Central memory CD4-positive, alpha-beta T cell (primary cell): ENCODE data around the gene CDCA5.
"Not testable (repeated sequence)": the region's sequence is repeated elsewhere in the genome, so short reads cannot be mapped to it uniquely, and the experiment has no call there.

ENCODE experiments used
- DNase-seq: peaks from one replicate; pipeline ENCODE4 v3.0.0; 2022

The CDCA5 gene

GRCh38 chr11:65118891-65119669, 35.2 kb upstream of the CDCA5 start:
- DNase-seq: not testable (repeated sequence)

DNA sequence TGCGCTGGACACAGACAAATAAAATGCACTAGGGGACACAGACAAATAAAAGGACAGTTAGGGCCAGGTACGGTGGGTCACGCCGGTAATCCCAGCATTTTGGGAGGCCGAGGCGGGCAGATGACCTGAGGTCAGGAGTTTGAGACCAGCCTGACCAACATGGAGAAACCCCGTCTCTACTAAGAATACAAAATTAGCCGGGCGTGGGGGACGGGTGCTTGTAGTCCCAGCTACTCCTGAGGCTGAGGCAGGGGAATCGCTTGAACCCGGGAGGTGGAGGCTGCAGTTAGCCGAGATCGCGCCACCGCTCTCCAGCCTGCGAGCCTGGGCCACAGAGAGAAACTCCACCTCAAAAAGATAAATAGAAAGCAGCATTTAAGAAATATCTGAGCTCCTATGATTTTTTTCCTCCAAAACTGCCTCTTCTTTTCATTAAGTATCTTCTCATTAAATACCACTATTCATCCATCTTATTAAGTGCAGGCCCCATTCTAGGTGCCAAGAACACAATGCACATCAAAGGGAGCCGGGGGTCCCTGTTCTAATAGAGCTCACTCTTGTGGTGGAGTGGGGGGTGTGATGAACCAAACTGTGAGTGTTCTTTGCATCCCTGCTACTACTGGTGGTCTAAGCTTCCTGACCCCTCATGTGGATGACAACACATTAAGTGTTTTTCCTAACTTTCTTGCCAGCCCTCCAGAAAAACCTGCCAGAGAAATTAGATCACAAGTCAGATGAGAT, 34.4 kb upstream of the CDCA5 start:
- DNase-seq: no peak

- peak; percentile 100 for DNase-seq
These were observed 33.6 kb upstream of the CDCA5 start, which contains the start of gene ZNHIT2 for GRCh38 chr11:65117206-65118096. TSS of gene ZNHIT2 (minus strand) at chr11:65117701. CDS start at chr11:65117653, 48 bp downstream.

DNA sequence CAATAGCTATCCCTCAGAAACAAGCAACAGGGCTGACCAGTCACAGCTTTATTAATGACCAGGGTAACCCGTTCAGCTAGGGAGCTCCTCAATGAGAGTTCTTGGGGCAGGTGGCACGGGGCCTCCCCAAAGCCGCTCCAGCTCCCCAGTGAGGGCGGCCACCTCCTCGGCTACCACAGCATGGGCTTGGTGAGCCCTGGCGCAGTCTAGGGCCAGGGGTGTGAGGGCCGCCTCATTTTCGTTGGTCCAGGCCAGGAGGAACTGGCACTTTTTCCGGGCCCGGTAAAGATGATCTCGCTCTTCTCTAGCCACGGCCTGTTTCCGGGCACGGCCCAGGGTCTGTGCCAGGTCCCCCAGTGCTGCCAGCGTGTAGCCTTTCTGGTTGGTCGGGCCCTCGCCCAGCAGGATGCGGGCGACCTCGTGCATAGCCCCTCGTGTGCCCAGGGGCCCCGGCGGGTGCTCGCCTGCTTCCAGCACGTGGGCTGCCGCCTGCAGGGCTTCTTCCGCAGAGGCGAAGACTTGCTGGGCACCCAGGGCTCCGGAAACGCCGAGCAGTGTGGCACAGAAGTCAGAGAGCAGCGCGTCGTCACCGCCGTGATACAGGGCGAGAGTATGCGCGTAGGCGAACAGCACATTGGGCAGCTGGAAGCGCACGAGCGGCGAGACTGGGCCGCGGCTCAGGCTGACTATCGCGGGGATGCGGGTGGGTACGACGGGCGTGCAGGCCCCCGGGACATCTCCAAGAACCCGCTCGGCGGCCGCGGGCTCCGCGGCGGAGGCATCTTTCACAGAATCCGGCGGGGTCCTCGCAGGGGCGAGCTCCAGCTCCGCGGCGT, 32.7 kb upstream of the CDCA5 start:
- DNase-seq: peak; percentile 70

DNA sequence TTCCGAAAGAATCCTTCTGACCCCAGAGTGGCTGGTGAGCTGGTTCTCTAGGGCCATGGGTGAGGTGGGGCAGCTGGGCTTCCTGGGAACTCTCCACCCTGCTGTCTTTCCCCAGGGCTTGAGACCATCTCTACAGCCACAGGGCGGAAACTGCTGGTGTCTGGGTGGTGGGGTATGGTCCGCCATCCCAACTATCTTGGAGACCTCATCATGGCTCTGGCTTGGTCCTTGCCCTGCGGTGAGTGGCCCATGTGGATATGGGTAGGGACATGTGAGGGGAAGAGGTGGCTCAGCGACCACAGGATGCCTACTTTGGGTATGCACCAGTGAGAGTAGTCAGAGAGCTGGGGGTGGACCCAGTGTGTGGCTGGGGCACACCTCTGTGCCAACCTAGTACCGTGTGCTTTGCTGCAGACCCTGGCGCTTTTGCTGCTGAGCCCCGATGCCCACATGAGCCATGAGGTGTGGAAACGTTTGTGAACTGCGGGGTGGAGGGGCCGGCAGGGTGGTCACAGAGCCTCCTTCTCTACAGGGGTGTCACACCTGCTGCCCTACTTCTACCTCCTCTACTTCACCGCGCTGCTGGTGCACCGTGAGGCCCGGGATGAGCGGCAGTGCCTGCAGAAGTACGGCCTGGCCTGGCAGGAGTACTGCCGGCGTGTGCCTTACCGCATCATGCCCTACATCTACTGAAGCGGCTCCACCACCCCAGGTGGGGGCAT, 31.7 kb upstream of the CDCA5 start:
- DNase-seq: no peak

GRCh38 chr11:65114538-65115171, 30.8 kb upstream of the CDCA5 start:
- DNase-seq: no peak

GRCh38 chr11:65113839-65114238, 30.0 kb upstream of the CDCA5 start:
- no peak for DNase-seq

DNA sequence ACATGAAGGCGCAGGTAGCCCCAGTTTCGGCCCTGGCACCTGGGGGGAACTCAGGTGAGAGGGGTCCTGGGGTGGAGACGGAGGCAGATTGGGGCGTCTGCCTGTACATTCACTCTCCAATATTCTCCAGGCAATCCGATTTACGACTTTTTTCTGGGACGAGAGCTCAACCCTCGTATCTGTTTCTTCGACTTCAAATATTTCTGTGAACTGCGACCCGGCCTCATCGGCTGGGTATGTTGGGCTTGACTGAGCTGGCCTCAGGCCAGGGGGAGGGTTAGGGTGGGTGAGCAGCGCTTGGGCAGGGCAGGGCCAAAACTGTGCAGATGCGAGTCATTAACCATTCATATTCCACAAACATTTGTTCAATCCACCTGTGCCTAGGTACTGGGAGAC, 29.5 kb upstream of the CDCA5 start:
- no peak for DNase-seq

GRCh38 chr11:65112546-65113360, 28.9 kb upstream of the CDCA5 start:
- DNase-seq: peak; percentile 74

GRCh38 chr11:65111744-65112545, 28.1 kb upstream of the CDCA5 start, which contains the start of gene TM7SF2:
TSS of gene TM7SF2 (plus strand) at chr11:65111872. CDS start at chr11:65112016, 144 bp downstream.
- DNase-seq: peak; percentile 90

DNA sequence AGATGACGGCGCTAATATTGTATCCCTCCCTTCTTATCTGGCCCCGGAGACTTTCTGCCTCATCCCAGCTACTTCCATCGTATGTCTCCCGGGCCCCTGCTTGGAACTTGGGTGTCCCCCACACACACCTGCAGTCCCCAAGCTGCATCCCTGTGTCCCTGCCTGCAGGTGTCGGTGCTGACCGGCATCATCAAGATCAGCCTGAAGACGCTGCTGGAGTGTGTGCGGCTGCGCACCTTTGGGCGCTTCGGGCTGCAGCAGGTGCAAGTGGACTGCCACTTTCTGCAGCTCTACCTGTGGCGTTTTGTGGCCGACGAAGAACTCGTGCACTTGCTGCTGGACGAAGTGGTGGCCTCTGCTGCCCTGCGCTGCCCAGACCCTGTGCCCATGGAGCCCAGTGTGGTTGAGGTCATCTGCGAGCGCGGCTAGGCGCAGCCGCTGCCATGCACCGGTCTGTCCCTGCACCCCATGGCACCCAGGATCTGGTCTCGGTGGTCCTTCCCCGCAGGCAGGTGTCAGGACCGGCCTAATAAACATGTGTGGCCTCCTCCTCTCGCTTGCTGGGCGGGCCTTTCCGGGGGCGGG, 27.4 kb upstream of the CDCA5 start:
- DNase-seq: no peak

GRCh38 chr11:65110354-65110861, 26.6 kb upstream of the CDCA5 start:
- DNase-seq: peak; percentile 87

DNA sequence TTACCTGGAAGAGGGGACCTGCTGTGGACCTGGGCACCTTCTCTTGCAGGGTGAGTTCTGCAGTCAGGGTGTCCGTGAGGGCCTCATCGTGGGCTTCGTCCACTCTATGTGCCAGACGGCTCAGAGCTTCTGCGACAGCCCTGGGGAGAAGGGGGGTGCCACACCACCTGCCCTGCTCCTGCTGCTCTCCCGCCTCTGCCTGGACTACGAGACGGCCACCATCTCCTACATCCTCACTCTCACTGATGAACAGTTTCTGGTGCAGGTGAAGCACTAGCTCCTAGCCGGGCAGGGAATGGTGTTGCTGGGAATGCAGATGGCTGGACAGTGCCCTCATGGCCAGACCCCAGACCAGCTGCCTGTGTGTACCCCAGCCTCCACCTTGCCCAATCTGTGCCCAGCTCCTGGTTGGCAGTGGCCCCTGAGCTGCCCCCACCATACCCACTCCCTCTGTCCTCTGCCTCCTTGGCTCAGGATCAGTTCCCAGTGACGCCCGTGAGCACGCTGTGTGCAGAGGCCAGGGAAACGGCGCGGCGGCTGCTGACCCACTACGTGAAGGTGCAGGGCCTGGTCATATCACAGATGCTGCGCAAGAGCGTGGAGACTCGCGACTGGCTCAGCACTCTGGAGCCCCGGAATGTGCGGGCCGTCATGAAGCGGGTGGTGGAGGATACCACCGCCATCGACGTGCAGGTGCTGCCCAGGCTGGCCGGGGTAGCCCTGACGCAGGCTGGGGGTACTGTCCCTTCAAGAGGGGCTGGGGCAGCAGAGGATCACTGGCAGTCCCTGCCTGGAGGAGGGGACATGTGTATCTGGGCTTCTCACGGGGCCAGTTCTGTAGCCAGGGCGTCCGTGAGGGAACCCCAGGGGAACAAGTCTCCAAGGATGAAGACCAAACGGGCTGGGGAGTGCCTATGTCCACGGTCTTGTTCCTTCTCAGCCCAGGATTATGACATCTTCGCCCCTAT, 25.7 kb upstream of the CDCA5 start:
- no peak for DNase-seq

GRCh38 chr11:65108469-65109123, 24.8 kb upstream of the CDCA5 start:
- no peak for DNase-seq

GRCh38 chr11:65107751-65108468, 24.1 kb upstream of the CDCA5 start:
- no peak for DNase-seq

DNA sequence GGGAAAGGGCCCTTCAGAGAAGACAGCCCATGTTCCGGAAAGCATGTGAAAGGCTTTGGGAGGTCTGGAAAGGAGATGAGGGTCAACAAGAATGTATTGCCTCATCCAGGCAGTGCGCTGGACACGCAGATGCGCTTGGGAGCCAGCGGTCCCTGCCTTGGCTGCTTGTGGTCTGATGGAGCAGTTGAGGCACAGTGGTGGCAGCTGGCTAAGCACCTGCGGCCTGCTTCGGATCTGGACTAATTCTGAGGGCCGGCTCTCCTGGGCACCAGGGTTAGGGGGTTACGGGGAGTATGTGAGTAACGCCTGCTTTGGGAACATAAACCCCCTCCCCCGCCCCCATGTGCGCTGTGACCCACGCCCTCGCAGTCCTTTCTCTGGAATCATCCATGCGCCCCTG, 23.2 kb upstream of the CDCA5 start:
- no peak for DNase-seq
